Fibroblast of lung (primary cell): ENCODE measurements around the gene C4orf50. TPM values are rescaled to one million over a fixed set of nuclear protein-coding genes. Genes with fewer than 3 reads are reported as not detected.

ENCODE experiments used
- DNase-seq, 2 donors: peaks; one replicate each; pipeline versions ENCODE4 v3.0.0 to v3.0.0-alpha.2; 2010; ENCODE audit warnings: low read depth in 2 of 2
- H2AFZ ChIP-seq: 2 replicates; pipeline ENCODE4 v1.5.1; 2012; ENCODE audit warnings: low read length, control low read depth, inconsistent platforms
- H3K27ac ChIP-seq: 2 replicates; pipeline ENCODE4 v1.5.1; 2011; ENCODE audit warnings: low read length, control low read depth; ENCODE audit not compliant: insufficient read depth
- H3K27me3 ChIP-seq: 2 replicates; pipeline ENCODE4 v1.5.1; 2011; ENCODE audit warnings: mild to moderate bottlenecking, low read length; ENCODE audit not compliant: control insufficient read depth, insufficient read depth
- H3K36me3 ChIP-seq: 2 replicates; pipeline ENCODE4 v1.5.1; 2011; ENCODE audit warnings: low read length; ENCODE audit not compliant: control insufficient read depth, insufficient read depth
- H3K4me1 ChIP-seq: 2 replicates; pipeline ENCODE4 v1.5.1; 2011; ENCODE audit warnings: low read length; ENCODE audit not compliant: control insufficient read depth, insufficient read depth; ENCODE audit errors: extremely low read depth
- H3K4me2 ChIP-seq: 2 replicates; pipeline ENCODE4 v1.5.1; 2011; ENCODE audit warnings: low read length, control low read depth; ENCODE audit not compliant: insufficient read depth; ENCODE audit errors: extremely low read depth
- H3K4me3 ChIP-seq, 4 experiments: fragments of 200-600 bp in 1 of 4; sonication (generic) in 1 of 4; replicated peaks in 1 of 4; 2 replicates each; pipeline ENCODE4 v1.5.1; 2011 to 2016; ENCODE audit warnings: low read length in 4 of 4, low read depth in 3 of 4, mild to moderate bottlenecking in 3 of 4, control low read depth in 2 of 4, inconsistent platforms in 1 of 4, mixed read lengths in 1 of 4; ENCODE audit not compliant: insufficient read depth in 1 of 4; ENCODE audit errors: control extremely low read depth in 1 of 4
- H3K79me2 ChIP-seq: 2 replicates; pipeline ENCODE4 v1.5.1; 2012; ENCODE audit warnings: mild to moderate bottlenecking, low read length, inconsistent platforms; ENCODE audit not compliant: control insufficient read depth, insufficient read depth
- H3K9ac ChIP-seq: 2 replicates; pipeline ENCODE4 v1.5.1; 2011; ENCODE audit warnings: mild to moderate bottlenecking, low read length, control low read depth; ENCODE audit not compliant: insufficient read depth
- H3K9me3 ChIP-seq: 2 replicates; pipeline ENCODE4 v1.5.1; 2012; ENCODE audit warnings: low read depth, low read length; ENCODE audit not compliant: control insufficient read depth, insufficient read depth
- H4K20me1 ChIP-seq: 2 replicates; pipeline ENCODE4 v1.5.1; 2011; ENCODE audit warnings: low read length; ENCODE audit not compliant: control insufficient read depth, insufficient read depth; ENCODE audit errors: extremely low read depth
- CTCF ChIP-seq, 2 donors: IDR thresholded peaks in 1 of 2; conservative IDR thresholded peaks in 1 of 2; 1 replicate in 1 of 2; 2 replicates in 1 of 2; pipeline ENCODE4 v1.5.1; 2011 to 2012; ENCODE audit warnings: low read length in 2 of 2, control low read depth in 1 of 2, inconsistent platforms in 1 of 2, low read depth in 1 of 2, mild to moderate bottlenecking in 1 of 2
- EZH2 ChIP-seq: IDR thresholded peaks from 2 replicates; pipeline ENCODE4 v1.5.1; 2012; ENCODE audit warnings: low read length, control low read depth, mild to moderate bottlenecking; ENCODE audit errors: missing control alignments
- polyA plus RNA-seq, 2 donors: library from polyadenylated mRNA; depleted of rRNA in 1 of 2; stranded (reverse) in 1 of 2; unstranded in 1 of 2; fragments of >200 nt; gene quantifications; 2 replicates each; pipeline ENCODE4 v1.2.1, GENCODE V29; 2011 to 2012; ENCODE audit warnings: missing spikeins in 1 of 2
- total RNA-seq: library from RNA; depleted of rRNA; stranded (reverse); fragments of >200 nt; gene quantifications from 2 replicates; pipeline ENCODE4 v1.2.1, GENCODE V29; 2014

Gene C4orf50
- total and polyA plus RNA-seq, 2 donors (not counting 1 experiment from before 2014, with no cell fraction given), result not detected

- Histone ChIP-seq H3K27me3 (no peaks in the 10 kb centered on the region), H3K4me1 (no peaks in the 10 kb centered on the region), H3K27ac (no peak overlapping the region), H3K36me3 (no peaks in the 10 kb centered on the region), H3K4me3 (no peak overlapping the region), H4K20me1 (no peaks in the 10 kb centered on the region), H3K4me2 (no peak overlapping the region), H3K9me3 (no peaks in the 10 kb centered on the region), H2AFZ (no peak overlapping the region), H3K9ac (no peak overlapping the region), H3K79me2 (no peaks in the 10 kb centered on the region)
- TF ChIP-seq EZH2 (no peak), CTCF (conservative IDR thresholded peaks at IDR 0.05 in 1 of 2, IDR thresholded peaks at IDR 0.05 in 1 of 2; ENCODE audit: low read depth in 1 of 2, low read length in 2 of 2) (no peak)
- no peak for DNase-seq
Observed at GRCh38 chr4:5928274-5928673, 90.0 kb downstream of the C4orf50 start.

GRCh38 chr4:5927747-5928146 is 90.5 kb downstream of the C4orf50 start:
- Histone ChIP-seq H3K27ac (no peak overlapping the region), H3K79me2 (no peaks in the 10 kb centered on the region), H3K36me3 (no peaks in the 10 kb centered on the region), H3K4me2 (no peak overlapping the region), H3K9ac (no peak overlapping the region), H2AFZ (no peak overlapping the region), H3K4me1 (no peaks in the 10 kb centered on the region), H3K9me3 (no peaks in the 10 kb centered on the region), H3K4me3 (no peak overlapping the region), H4K20me1 (no peaks in the 10 kb centered on the region), H3K27me3 (no peaks in the 10 kb centered on the region)
- no peak for DNase-seq
- TF ChIP-seq EZH2, result no peak

- H3K36me3 ChIP-seq, result no peaks in the 10 kb centered on the region
- H3K4me3 ChIP-seq, result no peak overlapping the region
- no peak for TF ChIP-seq EZH2
- no peaks in the 10 kb centered on the region for H3K9me3 ChIP-seq
- DNase-seq, result no peak
- H3K27ac ChIP-seq, result no peak overlapping the region
- no peak overlapping the region for H2AFZ ChIP-seq
- no peaks in the 10 kb centered on the region for H3K79me2 ChIP-seq
- H3K4me2 ChIP-seq, result no peak overlapping the region
- no peaks in the 10 kb centered on the region for H3K4me1 ChIP-seq
- no peak overlapping the region for H3K9ac ChIP-seq
- H4K20me1 ChIP-seq, result no peaks in the 10 kb centered on the region
- H3K27me3 ChIP-seq, result no peaks in the 10 kb centered on the region
Observed at GRCh38 chr4:5927116-5927515, 91.1 kb downstream of the C4orf50 start.

- Histone ChIP-seq H3K9ac (no peak overlapping the region), H3K4me2 (no peak overlapping the region), H3K36me3 (no peaks in the 10 kb centered on the region), H3K4me3 (no peak overlapping the region), H3K27me3 (no peaks in the 10 kb centered on the region), H3K79me2 (no peaks in the 10 kb centered on the region), H3K9me3 (no peaks in the 10 kb centered on the region), H2AFZ (no peak overlapping the region), H3K4me1 (no peaks in the 10 kb centered on the region), H4K20me1 (no peaks in the 10 kb centered on the region), H3K27ac (no peak overlapping the region)
- TF ChIP-seq EZH2 (no peak), CTCF (conservative IDR thresholded peaks at IDR 0.05 in 1 of 2, IDR thresholded peaks at IDR 0.05 in 1 of 2; ENCODE audit: low read depth in 1 of 2, low read length in 2 of 2) (no peak)
- DNase-seq, result no peak
Observed at GRCh38 chr4:5926598-5926997, 91.6 kb downstream of the C4orf50 start.
